ENCODE measurements around the gene SETD1A.

SETD1A gene

DNA sequence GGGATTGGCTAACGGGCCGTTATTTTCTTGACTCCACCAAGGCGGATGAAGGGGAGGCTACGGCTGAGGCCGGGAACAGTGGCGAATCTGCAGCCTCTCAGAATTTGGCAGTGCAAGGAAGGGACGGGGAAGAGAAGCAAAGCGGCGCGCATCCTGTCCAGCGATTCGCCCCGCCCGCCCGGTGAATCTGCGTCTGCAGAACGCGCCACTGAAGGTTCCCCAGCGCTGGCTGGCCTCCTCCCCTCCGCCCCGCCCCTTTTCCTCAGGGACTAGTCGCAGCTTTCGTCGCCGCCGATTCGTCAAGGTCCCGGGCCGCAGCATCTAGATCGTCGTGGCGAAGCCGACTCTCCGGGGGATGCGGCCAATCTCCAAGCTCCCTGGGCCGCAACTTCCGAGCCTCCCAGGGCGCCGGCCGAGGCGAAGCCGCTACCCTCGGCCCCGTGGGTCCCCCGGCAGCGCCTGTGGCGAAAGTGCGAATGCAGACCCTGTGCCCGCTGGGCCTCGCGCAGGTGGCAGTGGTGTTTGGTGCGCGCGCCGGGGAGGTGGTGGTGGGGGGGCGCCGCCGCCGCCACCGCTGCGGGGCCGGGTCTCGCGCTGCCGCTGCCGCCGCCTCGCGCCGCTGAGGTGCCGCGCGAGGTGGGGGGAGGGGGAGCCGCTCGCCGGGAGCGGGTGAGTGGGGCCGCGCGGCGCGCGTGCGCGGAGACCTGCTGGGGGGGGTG is at the start of gene SETD1A:
Gene SETD1A (plus strand): TSS at position 299 of the 719 bp plus-strand sequence. CDS start 978 bp downstream, outside the sequence.
- H3K4me1 Mint-ChIP-seq (ENCODE audit: low read depth): peaks cover 35% of the 10 kb centered on the region
- H3K27me3 Mint-ChIP-seq: no peaks in the 10 kb centered on the region
- peak within 1 kb of the TSS; percentile 98 for H3K27ac Mint-ChIP-seq
- no peaks in the 10 kb centered on the region for H3K9me3 Mint-ChIP-seq
- intact Hi-C loops (cut with micrococcal nuclease): loop anchor here (2.0 to 10.0 kb wide), 2 partner anchors 75 to 137 kb away; partner anchors contain the start of genes STX4 and VKORC1
- peaks cover 91% of the 10 kb centered on the region for H3K36me3 Mint-ChIP-seq (ENCODE audit: low read depth)
- peak within 1 kb of the TSS; percentile 82 for H3K4me3 Mint-ChIP-seq

- Mint-ChIP-seq H3K9me3 (no peaks in the 10 kb centered on the region), H3K4me1 (ENCODE audit: low read depth) (no peaks in the 10 kb centered on the region), H3K27ac (no peak overlapping the region), H3K4me3 (no peak overlapping the region), H3K27me3 (no peaks in the 10 kb centered on the region), H3K36me3 (ENCODE audit: low read depth) (no peaks in the 10 kb centered on the region)
- intact Hi-C loops (cut with micrococcal nuclease): no loop called here
Measured at GRCh38 chr16:30910427-30911029, 47.0 kb upstream of the SETD1A start.

DNA sequence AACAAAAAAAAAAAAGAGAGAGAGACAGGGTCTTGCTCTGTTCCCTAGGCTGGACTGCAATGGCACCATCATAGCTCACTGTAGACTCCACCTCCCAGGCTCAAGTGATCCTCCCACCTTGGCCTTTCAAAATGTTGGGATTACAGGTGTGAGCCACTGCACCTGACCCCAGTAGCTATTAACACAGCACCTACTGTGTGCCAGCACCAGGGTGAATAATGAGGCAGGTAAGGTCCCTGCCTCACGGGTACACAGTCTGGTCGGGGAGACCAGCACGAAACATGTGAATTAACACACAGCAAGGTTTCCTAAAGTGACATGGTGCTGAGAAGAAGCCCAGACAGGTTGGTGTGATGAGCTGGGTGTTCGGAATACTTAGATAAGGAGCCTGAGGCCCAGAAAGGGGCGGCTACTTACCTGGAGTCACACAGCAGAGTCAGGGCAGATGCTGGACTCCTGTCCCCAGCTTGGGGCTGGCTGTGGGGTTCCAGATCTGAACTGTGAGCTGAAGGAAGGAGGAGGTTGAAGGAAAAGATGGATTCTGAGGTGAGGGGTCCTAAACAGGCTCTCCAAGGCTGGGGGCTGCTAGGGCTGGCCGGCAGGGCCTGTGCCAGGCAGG is 44.7 kb upstream of the SETD1A start:
- intact Hi-C loops (cut with micrococcal nuclease): no loop called here
- Mint-ChIP-seq H3K9me3 (no peaks in the 10 kb centered on the region), H3K36me3 (ENCODE audit: low read depth) (no peaks in the 10 kb centered on the region), H3K27me3 (no peaks in the 10 kb centered on the region), H3K4me1 (ENCODE audit: low read depth) (no peaks in the 10 kb centered on the region), H3K27ac (no peak overlapping the region), H3K4me3 (no peak overlapping the region)

DNA sequence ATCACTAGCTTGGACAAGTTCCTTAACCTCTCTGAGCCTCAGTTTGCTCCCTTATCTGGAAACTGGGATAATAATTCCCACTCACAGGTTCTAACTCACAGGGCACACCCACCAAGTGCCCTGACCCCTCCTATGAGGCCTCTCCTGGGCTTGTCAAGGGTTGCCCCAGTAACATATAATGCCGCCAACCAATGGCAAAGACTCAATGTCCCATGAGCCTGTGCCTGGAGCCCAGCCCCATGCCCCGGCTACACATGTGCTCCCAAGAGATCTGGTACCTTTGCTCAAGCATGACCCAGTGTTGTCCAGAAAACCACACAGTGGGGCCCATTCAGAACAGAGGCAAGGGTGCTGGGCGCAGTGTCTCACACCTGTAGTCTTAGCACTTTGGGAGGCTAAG is 42.7 kb upstream of the SETD1A start:
- intact Hi-C loops (cut with micrococcal nuclease): no loop called here
- no peak overlapping the region for H3K27ac Mint-ChIP-seq
- no peaks in the 10 kb centered on the region for H3K36me3 Mint-ChIP-seq (ENCODE audit: low read depth)

GRCh38 chr16:30918614-30919013 is 38.9 kb upstream of the SETD1A start:
- intact Hi-C loops (cut with micrococcal nuclease): no loop called here
- peaks cover 26% of the 10 kb centered on the region for H3K4me1 Mint-ChIP-seq (ENCODE audit: low read depth)
- H3K9me3 Mint-ChIP-seq: peaks cover 10% of the 10 kb centered on the region
- peak overlapping the region; percentile 3 for H3K27ac Mint-ChIP-seq
- H3K27me3 Mint-ChIP-seq: no peaks in the 10 kb centered on the region
- H3K4me3 Mint-ChIP-seq: no peak overlapping the region
- peaks cover 14% of the 10 kb centered on the region for H3K36me3 Mint-ChIP-seq (ENCODE audit: low read depth)

More for the DNA sequence above, 42.7 kb upstream of the SETD1A start:
- H3K27me3 Mint-ChIP-seq: no peaks in the 10 kb centered on the region
- no peak overlapping the region for H3K4me3 Mint-ChIP-seq
- peaks cover 10% of the 10 kb centered on the region for H3K4me1 Mint-ChIP-seq (ENCODE audit: low read depth)
- H3K9me3 Mint-ChIP-seq: peaks cover 10% of the 10 kb centered on the region

DNA sequence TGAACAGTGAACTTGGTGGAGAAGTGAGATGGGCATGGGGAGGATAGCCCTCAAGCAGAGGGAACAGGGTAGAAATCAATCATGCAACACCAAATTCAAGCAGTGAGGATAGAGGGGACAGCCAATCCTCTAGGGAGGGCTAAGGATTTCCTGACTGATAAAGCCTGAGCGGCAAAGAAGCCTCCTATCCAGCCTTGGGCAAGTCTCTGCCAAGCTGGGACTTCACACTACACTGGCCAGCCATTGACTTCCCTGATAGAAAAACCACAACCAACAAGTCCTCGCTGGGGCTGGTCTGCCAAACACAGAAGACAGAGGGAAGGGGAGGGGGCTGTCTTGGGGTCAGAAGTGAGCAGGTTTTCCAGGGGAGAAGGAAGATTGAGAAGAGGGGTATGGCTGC is 36.7 kb upstream of the SETD1A start:
- H3K27me3 Mint-ChIP-seq: no peaks in the 10 kb centered on the region
- peak overlapping the region; percentile 96 for H3K27ac Mint-ChIP-seq
- no peak overlapping the region for H3K4me3 Mint-ChIP-seq

DNA sequence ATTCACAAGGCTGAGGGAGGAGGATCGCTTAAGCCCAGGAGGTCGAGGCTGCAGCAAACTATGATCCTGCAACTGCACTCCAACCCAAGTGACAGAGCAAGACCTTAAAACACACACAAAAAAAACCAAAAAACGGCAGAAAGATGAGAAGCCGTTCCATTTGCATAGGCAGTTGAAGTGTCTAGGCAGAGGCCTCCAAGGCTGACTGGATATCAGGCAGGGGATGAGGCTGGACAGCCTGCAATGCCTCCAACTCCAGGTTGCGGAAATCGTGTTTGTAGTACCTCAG is 36.2 kb upstream of the SETD1A start:
- intact Hi-C loops (cut with micrococcal nuclease): loop anchor here (1.0 kb wide), 1 partner anchor 77 kb away; no protein-coding TSS in a partner anchor
- peak overlapping the region; percentile 90 for H3K4me3 Mint-ChIP-seq
- H3K27me3 Mint-ChIP-seq: no peaks in the 10 kb centered on the region
- H3K9me3 Mint-ChIP-seq: peaks cover 10% of the 10 kb centered on the region
- H3K36me3 Mint-ChIP-seq (ENCODE audit: low read depth): peaks cover 29% of the 10 kb centered on the region
- H3K27ac Mint-ChIP-seq: peak overlapping the region; percentile 96
- peaks cover 45% of the 10 kb centered on the region for H3K4me1 Mint-ChIP-seq (ENCODE audit: low read depth)

More for the DNA sequence above, 36.7 kb upstream of the SETD1A start:
- intact Hi-C loops (cut with micrococcal nuclease): loop anchor here (1.0 kb wide), 1 partner anchor 77 kb away; no protein-coding TSS in a partner anchor
- peaks cover 24% of the 10 kb centered on the region for H3K36me3 Mint-ChIP-seq (ENCODE audit: low read depth)
- peaks cover 40% of the 10 kb centered on the region for H3K4me1 Mint-ChIP-seq (ENCODE audit: low read depth)
- H3K9me3 Mint-ChIP-seq: peaks cover 10% of the 10 kb centered on the region

DNA sequence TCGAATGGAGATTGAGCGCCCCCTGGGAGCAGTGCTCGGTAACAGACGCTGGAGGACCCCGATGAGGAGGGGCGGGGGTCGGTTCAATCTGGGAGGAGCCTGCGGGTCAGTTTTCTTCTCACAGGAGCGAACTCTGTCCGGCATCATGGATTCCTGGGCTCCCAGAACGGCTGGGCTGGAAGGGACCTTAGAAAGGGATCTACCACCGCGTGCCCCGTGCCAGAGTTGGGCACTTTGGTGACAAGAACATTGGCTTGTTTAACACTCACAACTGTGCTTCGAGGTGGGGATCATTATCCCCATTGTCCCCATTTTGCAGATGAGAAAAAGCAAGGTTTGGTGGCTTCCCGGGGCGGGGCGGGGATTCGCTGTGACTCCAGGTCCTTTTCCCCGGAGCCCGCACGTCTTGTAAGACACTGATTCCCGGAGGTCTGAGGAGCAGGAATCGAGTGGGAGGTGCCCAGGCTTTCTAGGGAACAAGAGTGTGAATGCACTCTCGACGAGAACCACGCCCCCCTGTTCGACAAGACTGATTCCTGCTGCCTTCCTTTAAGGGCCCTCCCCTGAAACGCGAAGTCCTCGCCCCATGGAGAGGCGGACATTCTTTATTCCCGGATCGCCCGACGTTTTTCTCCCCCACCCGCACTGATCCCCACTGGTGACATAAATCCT is 35.7 kb upstream of the SETD1A start:
- peak overlapping the region; percentile 90 for H3K4me3 Mint-ChIP-seq
- peaks cover 34% of the 10 kb centered on the region for H3K36me3 Mint-ChIP-seq (ENCODE audit: low read depth)
- H3K9me3 Mint-ChIP-seq: peaks cover 10% of the 10 kb centered on the region
- H3K27ac Mint-ChIP-seq: peak overlapping the region; percentile 96
- no peaks in the 10 kb centered on the region for H3K27me3 Mint-ChIP-seq
- H3K4me1 Mint-ChIP-seq (ENCODE audit: low read depth): peaks cover 50% of the 10 kb centered on the region
- intact Hi-C loops (cut with micrococcal nuclease): loop anchor here (1.0 to 2.0 kb wide), 6 partner anchors 26 to 271 kb away; partner anchors contain the start of genes CFAP119, CTF1, ORAI3 and PRR14

DNA sequence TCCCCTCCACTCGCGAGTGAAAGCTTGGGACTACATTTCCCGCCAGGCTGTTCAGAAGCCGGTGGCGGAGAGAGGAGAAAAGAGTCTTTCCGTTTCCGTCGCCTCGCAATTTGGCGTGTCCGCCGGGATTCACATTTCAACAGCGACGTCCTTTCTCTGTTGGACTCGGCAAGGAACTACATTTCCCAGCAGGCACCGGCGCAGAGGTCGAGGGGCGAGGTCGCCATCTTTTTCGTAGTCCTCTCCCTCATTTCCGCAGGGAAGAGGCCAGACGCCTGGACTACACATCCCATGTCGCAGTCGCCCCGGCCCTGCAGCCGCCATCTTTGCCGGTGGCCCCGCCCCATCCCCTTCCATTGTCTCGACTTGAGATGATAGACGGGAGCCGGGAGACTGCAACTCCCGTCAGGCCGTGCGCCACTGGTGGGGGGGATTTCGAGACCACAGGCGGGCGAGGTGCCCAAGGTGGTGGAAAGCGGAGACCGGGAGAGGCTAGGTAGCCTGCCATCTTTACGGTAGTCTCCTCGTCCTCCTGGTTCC is 35.1 kb upstream of the SETD1A start:
- intact Hi-C loops (cut with micrococcal nuclease): loop anchor here (1.0 to 2.0 kb wide), 5 partner anchors 26 to 272 kb away; partner anchors contain the start of genes CFAP119, CTF1, ORAI3 and PRR14
- Mint-ChIP-seq H3K4me3 (peak overlapping the region; percentile 90), H3K27me3 (no peaks in the 10 kb centered on the region), H3K9me3 (peaks cover 10% of the 10 kb centered on the region), H3K4me1 (ENCODE audit: low read depth) (peaks cover 50% of the 10 kb centered on the region), H3K27ac (peak overlapping the region; percentile 96), H3K36me3 (ENCODE audit: low read depth) (peaks cover 40% of the 10 kb centered on the region)

DNA sequence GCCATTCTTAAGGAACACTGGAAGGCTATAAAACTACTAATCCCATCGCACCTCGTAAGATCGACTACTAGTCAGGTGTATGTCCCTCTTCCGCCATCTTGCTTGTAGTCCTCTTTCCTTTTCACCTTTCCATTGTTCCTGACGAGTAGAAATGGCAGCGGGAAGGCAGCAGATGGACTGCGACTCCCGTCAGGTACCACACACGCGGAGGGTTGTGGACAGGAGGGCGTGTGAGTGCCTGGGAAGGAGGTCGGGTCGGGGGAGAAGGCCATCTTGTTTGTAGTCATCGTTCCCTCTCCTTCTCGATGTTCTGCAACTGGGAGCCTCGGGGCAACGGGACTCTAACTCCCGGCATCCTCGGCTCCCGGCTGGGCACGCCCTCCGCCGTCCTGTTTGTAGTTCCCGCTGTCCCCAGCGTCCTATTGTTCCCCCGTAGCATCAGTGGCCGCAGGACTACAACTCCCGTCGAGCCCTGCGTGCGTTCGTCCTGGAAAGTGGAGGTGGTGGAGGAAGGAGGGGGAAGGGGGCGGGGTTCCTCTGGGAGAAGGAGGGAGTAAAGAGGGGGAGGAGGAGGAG is 34.5 kb upstream of the SETD1A start:
- Mint-ChIP-seq H3K36me3 (ENCODE audit: low read depth) (peaks cover 45% of the 10 kb centered on the region), H3K27ac (peak overlapping the region; percentile 96), H3K27me3 (no peaks in the 10 kb centered on the region), H3K4me3 (peak overlapping the region; percentile 90), H3K9me3 (peaks cover 10% of the 10 kb centered on the region), H3K4me1 (ENCODE audit: low read depth) (peaks cover 50% of the 10 kb centered on the region)
- intact Hi-C loops (cut with micrococcal nuclease): loop anchor here (1.0 to 2.0 kb wide), 5 partner anchors 26 to 272 kb away; partner anchors contain the start of genes CFAP119, CTF1, ORAI3 and PRR14

GRCh38 chr16:30923554-30924075 is 33.9 kb upstream of the SETD1A start, which contains the start of gene FBXL19:
Gene FBXL19 (plus strand): TSS chr16:30923572. CDS start chr16:30925755, 2,183 bp downstream.
- Mint-ChIP-seq H3K9me3 (peaks cover 6% of the 10 kb centered on the region), H3K27me3 (no peaks in the 10 kb centered on the region), H3K36me3 (ENCODE audit: low read depth) (peaks cover 47% of the 10 kb centered on the region), H3K4me3 (peak within 1 kb of the TSS; percentile 90), H3K27ac (peak within 1 kb of the TSS; percentile 96), H3K4me1 (ENCODE audit: low read depth) (peaks cover 44% of the 10 kb centered on the region)
- intact Hi-C loops (cut with micrococcal nuclease): loop anchor here (2.0 kb wide), 4 partner anchors 25 to 273 kb away; partner anchors contain the start of genes CFAP119, ORAI3, PRR14 and RNF40

DNA sequence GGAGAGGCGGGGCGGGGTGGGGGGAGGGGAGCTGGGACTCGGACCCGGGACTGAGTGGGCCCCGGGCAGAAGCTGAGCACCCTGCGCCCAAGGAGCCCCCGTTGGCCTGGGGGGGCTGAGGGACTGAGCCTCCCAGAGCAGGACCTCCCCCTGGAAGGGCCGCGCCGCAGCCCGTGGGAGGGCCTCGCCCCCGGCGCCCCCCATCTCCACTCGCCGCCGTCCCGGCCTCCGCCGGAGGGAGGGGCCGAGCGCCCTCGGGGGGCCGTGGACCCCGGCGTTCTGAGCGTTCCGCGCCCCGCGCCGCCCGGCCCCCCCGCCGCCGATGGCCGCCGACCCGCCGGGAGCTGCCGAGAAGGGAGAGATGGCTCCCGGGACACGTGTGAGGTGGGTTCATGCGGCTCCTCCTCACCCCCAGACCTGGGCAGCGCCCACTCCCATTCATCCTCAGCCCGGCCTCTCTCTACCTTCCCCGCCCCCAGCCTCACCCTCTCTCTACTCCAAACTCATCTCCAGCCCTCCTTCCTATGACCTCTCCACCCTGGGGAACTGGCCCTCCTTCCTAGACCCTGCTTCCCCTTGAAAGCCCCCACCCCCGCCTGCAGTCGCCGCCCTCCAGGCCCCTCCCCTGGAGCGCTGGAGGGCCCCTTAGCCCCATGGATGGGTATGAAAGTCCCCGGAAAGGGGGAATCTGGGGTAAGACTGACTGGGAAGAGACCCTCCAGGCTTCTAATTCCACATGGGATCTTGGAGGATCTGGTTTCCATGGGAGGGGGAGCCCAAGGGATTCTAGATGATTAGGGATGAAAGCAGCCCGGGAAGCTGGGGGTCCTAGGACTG is 33.3 kb upstream of the SETD1A start:
- Mint-ChIP-seq H3K4me3 (peak overlapping the region; percentile 75), H3K4me1 (ENCODE audit: low read depth) (peaks cover 40% of the 10 kb centered on the region), H3K27me3 (no peaks in the 10 kb centered on the region), H3K36me3 (ENCODE audit: low read depth) (peaks cover 47% of the 10 kb centered on the region), H3K27ac (peak overlapping the region; percentile 37), H3K9me3 (no peaks in the 10 kb centered on the region)
- intact Hi-C loops (cut with micrococcal nuclease): no loop called here

Measured in dendritic cell treated with granulocyte-macrophage colony-stimulating factor and Interleukin-4, amounts not matched to agents 40 ng/mL and 50 ng/mL, for 4 days (primary cell).